Left ventricle myocardium inferior (tissue), 1 donor: ENCODE results near the gene CCBE1. TPM values are rescaled to one million over a fixed set of nuclear protein-coding genes. Genes with fewer than 3 reads are reported as not detected.

Source experiments
- DNase-seq: peaks from one replicate; pipeline ENCODE4 v3.0.0-alpha.2; 2020
- H3K27ac ChIP-seq: fragments of 200-600 bp; replicated peaks from 2 replicates; pipeline ENCODE4 v1.8.0; 2021
- H3K27me3 ChIP-seq: fragments of 200-600 bp; 2 replicates; pipeline ENCODE4 v1.8.0; 2021; ENCODE audit warnings: low read depth
- H3K36me3 ChIP-seq: fragments of 200-600 bp; 2 replicates; pipeline ENCODE4 v1.8.0; 2021
- H3K4me1 ChIP-seq: fragments of 200-600 bp; 2 replicates; pipeline ENCODE4 v1.8.0; 2021
- H3K4me3 ChIP-seq: fragments of 200-600 bp; 2 replicates; pipeline ENCODE4 v1.8.0; 2021; ENCODE audit warnings: mild to moderate bottlenecking, moderate library complexity
- H3K9me3 ChIP-seq: fragments of 200-600 bp; replicated peaks from 2 replicates; pipeline ENCODE4 v1.8.0; 2021
- intact Hi-C: fragments of 100-400 bp; cut with micrococcal nuclease; formaldehyde crosslinking; loops from one replicate; pipeline ENCODE4 v1.11.0; 2022
- total RNA-seq: library from RNA; stranded (reverse); fragmentation: NEBNext Ultra II Directional; extraction: Animal tissue kit (Norgen Biotek cat#: 25700); gene quantifications from one replicate; pipeline ENCODE4 v1.2.1, GENCODE V29; 2021
- TF ChIP-seq, protein P1 (sequence below): fragments of 200-600 bp; IDR thresholded peaks from 2 replicates; pipeline ENCODE4 v1.8.0; 2021; ENCODE audit warnings: antibody characterized with exemption, mild to moderate bottlenecking, borderline replicate concordance
- donor health status: DM: no; HTN: yes; CAD: no; lungs with severe emphysema.

Gene CCBE1
- total RNA-seq, 1 donor from 2014 or later: 3.2 TPM

DNA sequence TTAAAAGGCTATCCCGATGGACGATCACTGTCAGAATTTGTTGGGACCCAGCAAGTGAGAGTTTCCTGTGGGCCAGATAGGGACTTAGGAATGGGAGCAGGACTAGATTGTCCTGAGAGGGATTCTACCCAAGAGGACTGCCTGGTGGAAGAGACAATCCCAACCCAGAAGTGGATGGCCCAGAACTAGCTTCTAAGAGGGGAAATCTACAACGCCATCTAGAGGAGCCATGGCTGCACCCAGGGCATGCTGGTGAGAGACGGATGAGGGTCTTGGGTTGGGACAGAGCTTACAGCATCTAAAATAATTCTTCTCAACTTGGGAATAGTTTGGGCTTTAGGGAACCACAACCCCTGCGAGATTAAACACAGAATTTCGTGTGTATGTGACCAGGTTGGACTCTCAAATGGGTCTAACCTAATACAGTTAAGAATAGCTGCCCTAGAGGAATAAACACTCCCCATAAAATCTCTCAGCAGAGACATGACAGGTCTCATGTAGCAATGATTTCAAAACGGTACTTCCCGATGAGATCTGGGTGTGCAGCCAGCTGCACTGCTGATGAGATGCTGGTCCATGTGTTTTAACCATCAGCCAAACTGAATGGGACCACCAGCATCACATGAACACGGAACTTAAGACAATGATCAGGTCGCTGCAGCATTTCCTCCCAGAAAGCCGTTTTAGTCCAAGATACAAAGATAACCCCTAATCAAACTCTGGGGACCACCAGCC is 50.8 kb downstream of the CCBE1 start:
- Histone ChIP-seq H3K27me3 (peaks cover 4% of the 10 kb centered on the region), H3K4me3 (no peak overlapping the region), H3K4me1 (no peaks in the 10 kb centered on the region), H3K36me3 (no peaks in the 10 kb centered on the region), H3K9me3 (no peaks in the 10 kb centered on the region), H3K27ac (no peak overlapping the region)
- TF ChIP-seq, protein P1, sequence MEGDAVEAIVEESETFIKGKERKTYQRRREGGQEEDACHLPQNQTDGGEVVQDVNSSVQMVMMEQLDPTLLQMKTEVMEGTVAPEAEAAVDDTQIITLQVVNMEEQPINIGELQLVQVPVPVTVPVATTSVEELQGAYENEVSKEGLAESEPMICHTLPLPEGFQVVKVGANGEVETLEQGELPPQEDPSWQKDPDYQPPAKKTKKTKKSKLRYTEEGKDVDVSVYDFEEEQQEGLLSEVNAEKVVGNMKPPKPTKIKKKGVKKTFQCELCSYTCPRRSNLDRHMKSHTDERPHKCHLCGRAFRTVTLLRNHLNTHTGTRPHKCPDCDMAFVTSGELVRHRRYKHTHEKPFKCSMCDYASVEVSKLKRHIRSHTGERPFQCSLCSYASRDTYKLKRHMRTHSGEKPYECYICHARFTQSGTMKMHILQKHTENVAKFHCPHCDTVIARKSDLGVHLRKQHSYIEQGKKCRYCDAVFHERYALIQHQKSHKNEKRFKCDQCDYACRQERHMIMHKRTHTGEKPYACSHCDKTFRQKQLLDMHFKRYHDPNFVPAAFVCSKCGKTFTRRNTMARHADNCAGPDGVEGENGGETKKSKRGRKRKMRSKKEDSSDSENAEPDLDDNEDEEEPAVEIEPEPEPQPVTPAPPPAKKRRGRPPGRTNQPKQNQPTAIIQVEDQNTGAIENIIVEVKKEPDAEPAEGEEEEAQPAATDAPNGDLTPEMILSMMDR: no peak
- no peak for DNase-seq
- intact Hi-C loops: no loop called here

- Histone ChIP-seq H3K27ac (no peak overlapping the region), H3K36me3 (no peaks in the 10 kb centered on the region), H3K27me3 (no peaks in the 10 kb centered on the region), H3K9me3 (no peaks in the 10 kb centered on the region), H3K4me3 (no peak overlapping the region), H3K4me1 (no peaks in the 10 kb centered on the region)
- no peak for DNase-seq
- TF ChIP-seq, protein P1: no peak
- intact Hi-C loops: no loop called here
Observed at GRCh38 chr18:59643740-59644139, 53.5 kb downstream of the CCBE1 start.

GRCh38 chr18:59640721-59641120 is 56.5 kb downstream of the CCBE1 start:
- Histone ChIP-seq H3K4me3 (no peak overlapping the region), H3K36me3 (no peaks in the 10 kb centered on the region), H3K9me3 (no peaks in the 10 kb centered on the region), H3K27me3 (peaks cover 3% of the 10 kb centered on the region), H3K27ac (no peak overlapping the region), H3K4me1 (no peaks in the 10 kb centered on the region)
- TF ChIP-seq, protein P1: no peak
- DNase-seq: no peak
- intact Hi-C loops: no loop called here

DNA sequence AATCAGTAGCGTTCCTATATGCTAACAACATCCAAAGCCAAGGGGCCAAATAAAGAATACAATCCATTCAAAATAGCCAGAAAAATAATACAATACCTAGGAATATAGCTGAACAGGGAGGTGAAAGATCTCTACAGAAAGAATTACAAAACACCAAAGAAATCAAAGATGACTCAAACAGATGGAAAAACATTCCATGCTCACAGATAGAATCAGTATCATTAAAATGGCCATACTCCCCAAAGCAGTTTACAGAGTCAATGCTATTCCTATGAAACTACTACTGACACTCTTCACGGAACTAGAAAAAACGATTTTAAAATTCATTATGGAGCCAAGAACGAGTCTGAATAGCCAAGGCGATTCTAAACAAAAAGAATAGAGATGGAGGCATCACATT is 57.4 kb downstream of the CCBE1 start:
- Histone ChIP-seq H3K4me3 (no peak overlapping the region), H3K27me3 (peaks cover 3% of the 10 kb centered on the region), H3K9me3 (no peaks in the 10 kb centered on the region), H3K36me3 (no peaks in the 10 kb centered on the region), H3K27ac (no peak overlapping the region), H3K4me1 (no peaks in the 10 kb centered on the region)
- intact Hi-C loops: no loop called here
- TF ChIP-seq, protein P1: no peak
- DNase-seq: no peak

DNA sequence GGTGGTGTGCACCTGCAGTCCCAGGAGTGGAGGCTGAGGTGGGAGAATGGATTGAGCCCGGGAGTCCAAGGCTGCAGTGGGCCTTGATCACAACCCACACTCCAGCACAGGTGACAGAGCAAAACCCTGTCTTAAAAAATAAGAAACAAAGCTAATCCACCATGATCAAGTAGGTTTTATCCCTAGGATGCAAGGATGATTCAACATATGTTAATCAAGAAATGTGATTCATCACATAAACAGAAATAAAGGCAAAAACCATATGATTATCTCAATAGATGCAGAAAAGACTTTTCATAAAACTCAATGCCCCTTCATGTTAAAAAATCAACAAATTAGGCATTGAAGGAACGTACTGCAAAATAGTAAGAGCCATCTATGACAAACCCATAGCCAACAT is 58.1 kb downstream of the CCBE1 start:
- intact Hi-C loops: no loop called here
- Histone ChIP-seq H3K4me3 (no peak overlapping the region), H3K36me3 (no peaks in the 10 kb centered on the region), H3K27me3 (peaks cover 3% of the 10 kb centered on the region), H3K4me1 (no peaks in the 10 kb centered on the region), H3K27ac (no peak overlapping the region), H3K9me3 (no peaks in the 10 kb centered on the region)
- TF ChIP-seq, protein P1: no peak
- no peak for DNase-seq
